PC-3 (cell line): ENCODE results near the gene LPCAT1. TPM values are rescaled to one million over a fixed set of nuclear protein-coding genes. Genes with fewer than 3 reads are reported as not detected.

ENCODE experiments used
- ATAC-seq: fragments of 200-7000 bp; cut with Tn5 transposase; 2 replicates; pipeline ENCODE4 v1.9.1; 2020; ENCODE audit warnings: mild to moderate bottlenecking, moderate library complexity
- BruUV-seq: library from RNA; stranded (reverse); fragments of 400-500 nt; replicated peaks from 2 replicates; lab custom pipeline; 2021; lab: Mats Ljungman, UMichigan
- CTCF ChIA-PET: fragments of 300-600 bp; sonication (Branson Sonifier 250); formaldehyde crosslinking; loops from one replicate; lab custom pipeline; 2022; ENCODE audit warnings: antibody characterized with exemption; lab: Charles Lee
- POLR2A ChIA-PET: fragments of 300-600 bp; sonication (Branson Sonifier 250); formaldehyde crosslinking; loops from one replicate; lab custom pipeline; 2022; ENCODE audit warnings: antibody characterized with exemption; ENCODE audit not compliant: unreplicated experiment; lab: Charles Lee
- DNase-seq: peaks from one replicate; pipeline ENCODE4 v3.0.0-alpha.2; 2015
- H2AFZ ChIP-seq: fragments of 300-600 bp; sonication (generic); 2 replicates; pipeline ENCODE4 v1.6.0; 2016; ENCODE audit warnings: antibody characterized with exemption, low read length
- H3F3A ChIP-seq: fragments of 300-600 bp; sonication (generic); one replicate; pipeline ENCODE4 v1.6.0; 2017; ENCODE audit warnings: antibody characterized with exemption, low read length, control low read depth, mild to moderate bottlenecking; ENCODE audit not compliant: unreplicated experiment
- H3K27ac ChIP-seq: fragments of 300-600 bp; sonication (generic); 2 replicates; pipeline ENCODE4 v1.5.1; 2016; ENCODE audit warnings: mild to moderate bottlenecking, low read length
- H3K27me3 ChIP-seq: fragments of 300-600 bp; sonication (generic); 2 replicates; pipeline ENCODE4 v1.6.1; 2016; ENCODE audit warnings: low read length, mixed read lengths
- H3K36me3 ChIP-seq: fragments of 300-600 bp; sonication (generic); 2 replicates; pipeline ENCODE4 v1.6.1; 2016; ENCODE audit warnings: low read depth, mixed run types, low read length, mixed read lengths
- H3K4me1 ChIP-seq: fragments of 300-600 bp; sonication (generic); 2 replicates; pipeline ENCODE4 v1.5.1; 2016; ENCODE audit warnings: low read length; ENCODE audit not compliant: insufficient read depth
- H3K4me2 ChIP-seq: fragments of 300-600 bp; sonication (generic); 2 replicates; pipeline ENCODE4 v1.6.0; 2016; ENCODE audit warnings: low read length
- H3K4me3 ChIP-seq: fragments of 300-600 bp; sonication (generic); 2 replicates; pipeline ENCODE4 v1.5.1; 2016; ENCODE audit warnings: mild to moderate bottlenecking, low read length, mixed read lengths
- H3K79me2 ChIP-seq: fragments of 300-600 bp; sonication (generic); 2 replicates; pipeline ENCODE4 v1.6.1; 2017; ENCODE audit warnings: low read length, mixed read lengths
- H3K9ac ChIP-seq: fragments of 300-600 bp; sonication (generic); 2 replicates; pipeline ENCODE4 v1.6.0; 2016; ENCODE audit warnings: mild to moderate bottlenecking, low read length
- H3K9me2 ChIP-seq: fragments of 300-600 bp; sonication (generic); replicated peaks from 2 replicates; pipeline ENCODE4 v1.6.1; 2016; ENCODE audit warnings: mixed run types, low read length, mixed read lengths
- H3K9me3 ChIP-seq: fragments of 300-600 bp; sonication (generic); 2 replicates; pipeline ENCODE4 v1.6.1; 2016; ENCODE audit warnings: low read length, mixed read lengths
- H4K20me1 ChIP-seq: fragments of 300-600 bp; sonication (generic); 2 replicates; pipeline ENCODE4 v1.6.1; 2016; ENCODE audit warnings: low read length, mixed read lengths
- EZH2 ChIP-seq: fragments of 300-600 bp; sonication (generic); IDR thresholded peaks from one replicate; pipeline ENCODE4 v1.6.1; 2017; ENCODE audit warnings: antibody characterized with exemption, mild to moderate bottlenecking, low read length; ENCODE audit not compliant: unreplicated experiment
- EZH2phosphoT487 ChIP-seq: fragments of 300-600 bp; sonication (generic); IDR thresholded peaks from 2 replicates; pipeline ENCODE4 v1.6.1; 2018; ENCODE audit warnings: mild to moderate bottlenecking, antibody characterized with exemption, low read length, borderline replicate concordance
- intact Hi-C: fragments of 100-400 bp; cut with micrococcal nuclease; formaldehyde crosslinking; loops from 2 replicates; pipeline ENCODE4 v1.9.0; 2023
- total RNA-seq: library from RNA; depleted of rRNA; stranded (reverse); fragments of >200 nt; gene quantifications from 2 replicates; pipeline ENCODE4 v1.2.3, GENCODE V29; 2014
- TF ChIP-seq, protein P1 (sequence below): fragments of 300-600 bp; sonication (generic); conservative IDR thresholded peaks from 2 replicates; pipeline ENCODE4 v1.5.1; 2017; ENCODE audit warnings: antibody characterized with exemption, low read depth, mild to moderate bottlenecking, low read length

The LPCAT1 gene
- total RNA-seq, 1 experiment from 2014 or later: 121 TPM

DNA sequence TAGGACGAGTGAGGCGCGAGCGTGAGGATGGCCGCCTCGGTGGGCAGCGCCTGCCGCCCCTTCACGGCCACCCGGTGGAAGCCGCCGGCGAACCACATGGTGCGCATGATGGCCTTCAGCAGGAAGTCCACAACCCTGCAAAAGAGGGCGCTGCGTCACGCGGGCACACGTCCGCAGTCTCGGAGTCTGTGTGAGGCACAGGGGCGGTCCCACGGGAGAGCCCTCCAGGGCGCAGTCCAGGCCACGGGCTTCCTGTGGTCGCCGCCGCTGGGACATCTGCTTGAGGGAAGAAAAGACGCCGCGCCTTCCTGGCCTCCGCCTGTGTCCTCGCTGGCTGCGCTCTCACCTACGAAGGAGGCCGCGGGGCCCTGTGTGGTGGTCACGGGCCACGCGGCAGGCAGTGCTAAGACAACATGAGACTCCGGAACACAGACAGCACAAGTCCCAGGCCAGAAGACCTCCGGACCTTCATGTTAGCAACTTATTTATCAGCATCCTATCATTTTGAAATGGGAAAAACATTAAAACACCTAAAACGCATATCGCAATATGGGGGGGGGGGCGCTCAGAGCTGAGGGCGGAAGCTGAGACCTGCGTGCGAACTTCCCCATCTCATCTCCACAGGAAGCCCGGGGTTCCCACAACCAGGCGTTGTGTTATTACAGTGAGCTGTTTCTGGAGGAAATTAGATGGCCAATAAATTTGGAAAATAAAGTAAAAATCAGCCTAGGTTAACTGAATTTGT is 28.8 kb downstream of the LPCAT1 start:
- peaks cover 55% of the 10 kb centered on the region for H3K79me2 ChIP-seq
- no peak overlapping the region for H2AFZ ChIP-seq
- no peaks in the 10 kb centered on the region for H3K9me3 ChIP-seq
- H3K4me3 ChIP-seq: no peak overlapping the region
- no peak overlapping the region for H3K9ac ChIP-seq
- no peak overlapping the region for H3K4me2 ChIP-seq
- peaks cover 1% of the 10 kb centered on the region for H3K4me1 ChIP-seq
- ATAC-seq: no peak
- H3K27ac ChIP-seq: no peak overlapping the region
- ChIA-PET CTCF (no interaction called here), POLR2A (no interaction called here)
- peaks cover 31% of the 10 kb centered on the region; the same call in 1 of the 2 replicates for H4K20me1 ChIP-seq
- H3K36me3 ChIP-seq: peaks cover 63% of the 10 kb centered on the region
- BruUV-seq: no TSS peak
- H3F3A ChIP-seq: no peaks in the 10 kb centered on the region
- no peaks in the 10 kb centered on the region for H3K27me3 ChIP-seq
- no peak for TF ChIP-seq EZH2phosphoT487
- TF ChIP-seq EZH2: no peak
- TF ChIP-seq, protein P1, sequence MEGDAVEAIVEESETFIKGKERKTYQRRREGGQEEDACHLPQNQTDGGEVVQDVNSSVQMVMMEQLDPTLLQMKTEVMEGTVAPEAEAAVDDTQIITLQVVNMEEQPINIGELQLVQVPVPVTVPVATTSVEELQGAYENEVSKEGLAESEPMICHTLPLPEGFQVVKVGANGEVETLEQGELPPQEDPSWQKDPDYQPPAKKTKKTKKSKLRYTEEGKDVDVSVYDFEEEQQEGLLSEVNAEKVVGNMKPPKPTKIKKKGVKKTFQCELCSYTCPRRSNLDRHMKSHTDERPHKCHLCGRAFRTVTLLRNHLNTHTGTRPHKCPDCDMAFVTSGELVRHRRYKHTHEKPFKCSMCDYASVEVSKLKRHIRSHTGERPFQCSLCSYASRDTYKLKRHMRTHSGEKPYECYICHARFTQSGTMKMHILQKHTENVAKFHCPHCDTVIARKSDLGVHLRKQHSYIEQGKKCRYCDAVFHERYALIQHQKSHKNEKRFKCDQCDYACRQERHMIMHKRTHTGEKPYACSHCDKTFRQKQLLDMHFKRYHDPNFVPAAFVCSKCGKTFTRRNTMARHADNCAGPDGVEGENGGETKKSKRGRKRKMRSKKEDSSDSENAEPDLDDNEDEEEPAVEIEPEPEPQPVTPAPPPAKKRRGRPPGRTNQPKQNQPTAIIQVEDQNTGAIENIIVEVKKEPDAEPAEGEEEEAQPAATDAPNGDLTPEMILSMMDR: no peak
- no peak for DNase-seq
- intact Hi-C loops: no loop called here
- no peaks in the 10 kb centered on the region for H3K9me2 ChIP-seq

GRCh38 chr5:1493941-1494340 is 29.8 kb downstream of the LPCAT1 start:
- no peak for TF ChIP-seq EZH2
- TF ChIP-seq, protein P1: no peak
- ChIA-PET CTCF (no interaction called here), POLR2A (no interaction called here)
- Histone ChIP-seq H3K4me3 (no peak overlapping the region), H3K9me2 (no peaks in the 10 kb centered on the region), H3K9ac (no peak overlapping the region), H3K27me3 (no peaks in the 10 kb centered on the region), H3K4me1 (peaks cover 10% of the 10 kb centered on the region), H3K4me2 (no peak overlapping the region), H3F3A (no peaks in the 10 kb centered on the region), H4K20me1 (peaks cover 20% of the 10 kb centered on the region; the same call in 1 of the 2 replicates), H2AFZ (no peak overlapping the region), H3K36me3 (peaks cover 64% of the 10 kb centered on the region), H3K27ac (no peak overlapping the region), H3K9me3 (no peaks in the 10 kb centered on the region), H3K79me2 (peaks cover 45% of the 10 kb centered on the region)
- intact Hi-C loops: no loop called here
- ATAC-seq (no peak), DNase-seq (no peak)
- no TSS peak for BruUV-seq

DNA sequence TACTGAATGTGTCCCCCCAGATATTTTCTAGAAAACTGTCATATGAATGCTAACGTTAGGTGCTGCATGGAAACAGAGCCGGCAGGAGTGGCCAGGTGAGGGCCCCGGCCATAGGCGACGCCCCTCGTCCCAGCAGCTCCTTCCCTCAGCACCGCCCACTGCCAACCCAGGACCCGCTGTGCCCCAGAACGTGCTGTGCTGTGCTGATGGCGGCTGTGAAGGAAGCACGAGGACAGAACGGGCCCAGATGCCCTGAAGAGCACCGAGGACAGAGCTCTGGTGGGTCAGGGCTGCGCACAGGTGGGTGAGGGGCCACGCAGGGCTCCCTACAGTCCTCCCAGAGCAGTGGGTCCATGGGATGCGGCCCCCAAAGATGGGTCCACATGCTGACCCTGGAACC is 30.3 kb downstream of the LPCAT1 start:
- no peak for TF ChIP-seq EZH2phosphoT487
- TF ChIP-seq EZH2: no peak
- TF ChIP-seq, protein P1: no peak
- H3K9me3 ChIP-seq: no peaks in the 10 kb centered on the region
- no peak overlapping the region for H3K4me3 ChIP-seq
- peaks cover 64% of the 10 kb centered on the region for H3K36me3 ChIP-seq
- no peaks in the 10 kb centered on the region for H3F3A ChIP-seq
- DNase-seq: no peak
- no TSS peak for BruUV-seq
- ATAC-seq: no peak
- H2AFZ ChIP-seq: no peak overlapping the region
- H3K4me1 ChIP-seq: peaks cover 12% of the 10 kb centered on the region
- no peak overlapping the region for H3K27ac ChIP-seq
- H3K9me2 ChIP-seq: no peaks in the 10 kb centered on the region
- H4K20me1 ChIP-seq: peaks cover 16% of the 10 kb centered on the region; the same call in 1 of the 2 replicates
- H3K79me2 ChIP-seq: peaks cover 39% of the 10 kb centered on the region
- POLR2A ChIA-PET: no interaction called here
- H3K4me2 ChIP-seq: no peak overlapping the region
- no peaks in the 10 kb centered on the region for H3K27me3 ChIP-seq
- no peak overlapping the region for H3K9ac ChIP-seq
- intact Hi-C loops: no loop called here
- CTCF ChIA-PET: no interaction called here
